ENCODE results near the gene CERS6. TPM values are rescaled to one million over a fixed set of nuclear protein-coding genes. Genes with fewer than 3 reads are reported as not detected.
"Not testable (repeated sequence)": the region's sequence is repeated elsewhere in the genome, so short reads cannot be mapped to it uniquely, and the experiment has no call there.

The CERS6 gene
- polyA plus RNA-seq, 1 donor from 2014 or later = 59.3 TPM

DNA sequence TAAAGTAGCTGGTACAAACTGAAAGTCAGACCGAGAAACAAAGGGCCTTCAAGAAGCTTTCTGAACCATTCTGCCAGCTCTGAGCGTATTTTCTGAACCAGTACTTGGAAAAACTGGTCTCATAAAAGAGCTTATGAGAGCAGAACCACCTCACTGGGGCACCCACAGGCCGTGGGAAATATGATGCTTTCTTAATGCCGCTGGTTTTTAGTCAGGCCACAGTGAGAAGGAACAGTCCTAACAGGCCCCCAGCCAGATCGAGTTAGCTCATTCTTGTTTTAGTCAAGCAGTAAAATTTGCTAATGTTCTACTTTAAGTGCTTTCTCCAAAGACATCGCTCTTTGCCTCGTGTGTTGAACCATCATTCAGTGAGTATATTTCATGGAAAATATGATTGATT, 333.7 kb downstream of the CERS6 start:
- Histone ChIP-seq H3K4me3 (ENCODE audit: low read length) (no peak overlapping the region), H3F3A (ENCODE audit: insufficient read depth, low read length, poor library complexity, severe bottlenecking) (no peaks in the 10 kb centered on the region), H3K9me2 (ENCODE audit: insufficient read depth, low read length) (no peaks in the 10 kb centered on the region), H3K9ac (ENCODE audit: low read length) (no peak overlapping the region), H4K20me1 (ENCODE audit: insufficient read depth) (no peaks in the 10 kb centered on the region), H2AFZ (ENCODE audit: low read depth, low read length) (no peak overlapping the region), H3K9me3 (ENCODE audit: low read length) (no peaks in the 10 kb centered on the region), H3K79me2 (replicated peaks; ENCODE audit: insufficient read depth, low read length) (no peaks in the 10 kb centered on the region), H3K4me2 (ENCODE audit: low read length) (no peak overlapping the region), H3K27me3 (ENCODE audit: insufficient read depth, low read depth, low read length) (no peaks in the 10 kb centered on the region), H3K27ac (ENCODE audit: low read length) (no peak overlapping the region), H3K36me3 (ENCODE audit: insufficient read depth, low read length) (no peaks in the 10 kb centered on the region)
- TF ChIP-seq CTCF (IDR thresholded peaks at IDR 0.05; ENCODE audit: poor library complexity, severe bottlenecking) = no peak
- no peak for TF ChIP-seq POLR2AphosphoS5 (IDR thresholded peaks at IDR 0.05)
- TF ChIP-seq MXI1 (conservative IDR thresholded peaks at IDR 0.05; ENCODE audit: poor library complexity, severe bottlenecking) = no peak
- TF ChIP-seq RAD21 (conservative IDR thresholded peaks at IDR 0.05) = no peak
- no peak for TF ChIP-seq SMC3 (conservative IDR thresholded peaks at IDR 0.05; ENCODE audit: poor library complexity)
- TF ChIP-seq EZH2 (IDR thresholded peaks at IDR 0.05; ENCODE audit: borderline replicate concordance, insufficient read depth, low read length, poor library complexity, severe bottlenecking) = no peak
- TF ChIP-seq REST (IDR thresholded peaks at IDR 0.05; ENCODE audit: borderline replicate concordance) = no peak
- TF ChIP-seq TAF1 (IDR thresholded peaks at IDR 0.05; ENCODE audit: low read depth) = no peak
- no peak for TF ChIP-seq EP300 (conservative IDR thresholded peaks at IDR 0.05; ENCODE audit: poor library complexity, severe bottlenecking)

DNA sequence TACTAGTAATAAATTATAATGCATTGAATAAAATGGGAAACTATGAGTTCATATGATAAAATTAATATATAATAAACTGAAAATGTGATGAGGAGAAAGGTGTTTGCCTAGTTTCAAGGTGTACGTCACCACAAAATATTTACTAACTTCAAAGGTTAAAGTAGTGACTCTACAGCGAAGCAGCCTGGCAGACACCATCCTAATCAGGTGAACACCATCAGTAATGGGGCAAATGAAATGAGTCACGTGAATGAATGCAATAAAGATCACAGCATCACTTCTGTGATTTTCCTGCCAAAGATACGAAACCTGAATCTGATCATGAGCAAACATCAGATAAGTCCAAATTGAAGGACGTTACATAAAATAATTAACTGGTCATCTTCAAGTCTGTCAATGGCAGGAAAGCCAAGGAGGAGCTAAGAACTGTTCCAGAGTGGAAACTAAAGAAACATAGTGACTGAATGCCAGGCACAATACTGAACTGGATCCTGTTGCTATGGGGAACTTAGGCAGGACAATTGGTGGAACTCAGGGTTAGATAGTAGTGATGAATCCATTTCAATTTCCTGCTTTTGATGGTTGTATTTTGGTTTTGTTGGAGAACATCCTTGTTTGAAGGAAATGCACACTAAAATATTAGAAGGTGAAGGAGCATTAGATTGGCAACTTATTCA, 334.3 kb downstream of the CERS6 start:
- no peaks in the 10 kb centered on the region for H3K9me3 ChIP-seq (ENCODE audit: low read length)
- no peak overlapping the region for H3K27ac ChIP-seq (ENCODE audit: low read length)
- no peaks in the 10 kb centered on the region for H3K36me3 ChIP-seq (ENCODE audit: insufficient read depth, low read length)
- no peak overlapping the region for H2AFZ ChIP-seq (ENCODE audit: low read depth, low read length)
- no peaks in the 10 kb centered on the region for H4K20me1 ChIP-seq (ENCODE audit: insufficient read depth)
- H3K9me2 ChIP-seq (ENCODE audit: insufficient read depth, low read length) = no peaks in the 10 kb centered on the region
- no peaks in the 10 kb centered on the region for H3F3A ChIP-seq (ENCODE audit: insufficient read depth, low read length, poor library complexity, severe bottlenecking)
- H3K4me3 ChIP-seq (ENCODE audit: low read length) = no peak overlapping the region
- H3K27me3 ChIP-seq (ENCODE audit: insufficient read depth, low read depth, low read length) = no peaks in the 10 kb centered on the region
- H3K9ac ChIP-seq (ENCODE audit: low read length) = no peak overlapping the region
- no peak for TF ChIP-seq CTCF (IDR thresholded peaks at IDR 0.05; ENCODE audit: poor library complexity, severe bottlenecking)
- no peak for TF ChIP-seq POLR2AphosphoS5 (IDR thresholded peaks at IDR 0.05)
- no peak for TF ChIP-seq MXI1 (conservative IDR thresholded peaks at IDR 0.05; ENCODE audit: poor library complexity, severe bottlenecking)
- no peak for TF ChIP-seq TAF1 (IDR thresholded peaks at IDR 0.05; ENCODE audit: low read depth)
- TF ChIP-seq REST (IDR thresholded peaks at IDR 0.05; ENCODE audit: borderline replicate concordance) = no peak
- no peak for TF ChIP-seq SMC3 (conservative IDR thresholded peaks at IDR 0.05; ENCODE audit: poor library complexity)
- TF ChIP-seq EP300 (conservative IDR thresholded peaks at IDR 0.05; ENCODE audit: poor library complexity, severe bottlenecking) = no peak
- no peak for TF ChIP-seq EZH2 (IDR thresholded peaks at IDR 0.05; ENCODE audit: borderline replicate concordance, insufficient read depth, low read length, poor library complexity, severe bottlenecking)
- no peak for TF ChIP-seq RAD21 (conservative IDR thresholded peaks at IDR 0.05)
- no peaks in the 10 kb centered on the region for H3K79me2 ChIP-seq (replicated peaks; ENCODE audit: insufficient read depth, low read length)
- H3K4me2 ChIP-seq (ENCODE audit: low read length) = no peak overlapping the region

DNA sequence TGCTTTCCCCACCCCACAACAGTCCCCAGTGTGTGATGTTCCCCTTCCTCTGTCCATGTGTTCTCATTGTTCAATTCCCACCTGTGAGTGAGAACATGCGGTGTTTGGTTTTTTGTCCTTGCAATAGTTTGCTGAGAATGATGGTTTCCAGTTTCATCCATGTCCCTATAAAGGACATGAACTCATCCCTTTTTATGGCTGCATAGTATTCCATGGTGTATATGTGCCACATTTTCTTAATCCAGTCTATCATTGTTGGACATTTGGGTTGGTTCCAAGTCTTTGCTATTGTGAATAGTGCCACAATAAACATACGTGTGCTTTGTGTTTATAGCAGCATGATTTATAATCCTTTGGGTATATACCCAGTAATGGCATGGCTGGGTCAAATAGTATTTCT, 335.1 kb downstream of the CERS6 start:
- not testable (repeated sequence) for H3K27me3 ChIP-seq (ENCODE audit: insufficient read depth, low read depth, low read length); H2AFZ ChIP-seq (ENCODE audit: low read depth, low read length); H3K9ac ChIP-seq (ENCODE audit: low read length); H3K9me2 ChIP-seq (ENCODE audit: insufficient read depth, low read length); H3F3A ChIP-seq (ENCODE audit: insufficient read depth, low read length, poor library complexity, severe bottlenecking); H3K4me3 ChIP-seq (ENCODE audit: low read length); H3K9me3 ChIP-seq (ENCODE audit: low read length); H3K27ac ChIP-seq (ENCODE audit: low read length); H4K20me1 ChIP-seq (ENCODE audit: insufficient read depth); H3K79me2 ChIP-seq (replicated peaks; ENCODE audit: insufficient read depth, low read length); H3K36me3 ChIP-seq (ENCODE audit: insufficient read depth, low read length); H3K4me2 ChIP-seq (ENCODE audit: low read length)
